Duodenal mucosa (tissue), 2 donors: ENCODE data around the gene HHAT.

Source experiments
- H3K27ac ChIP-seq: one replicate; pipeline ENCODE4 v1.7.0; 2013; ENCODE audit warnings: low read depth, low read length
- H3K27me3 ChIP-seq, 2 donors: one replicate each; pipeline ENCODE4 v1.7.0; 2013; ENCODE audit warnings: low read length in 2 of 2, control low read depth in 1 of 2; ENCODE audit not compliant: insufficient read depth in 2 of 2, control insufficient read depth in 1 of 2
- H3K36me3 ChIP-seq, 2 donors: one replicate each; pipeline ENCODE4 v1.7.0; 2013; ENCODE audit warnings: low read length in 2 of 2, control low read depth in 1 of 2; ENCODE audit not compliant: insufficient read depth in 2 of 2, control insufficient read depth in 1 of 2
- H3K4me1 ChIP-seq, 2 donors: one replicate each; pipeline ENCODE4 v1.7.0; 2013; ENCODE audit warnings: low read length in 2 of 2, control low read depth in 1 of 2; ENCODE audit not compliant: insufficient read depth in 2 of 2, control insufficient read depth in 1 of 2
- H3K4me3 ChIP-seq, 2 donors: one replicate each; pipeline ENCODE4 v1.7.0; 2013; ENCODE audit warnings: low read length in 2 of 2, low read depth in 1 of 2
- H3K9ac ChIP-seq, 2 donors: one replicate each; pipeline ENCODE4 v1.7.0; 2013; ENCODE audit warnings: low read length in 2 of 2, low read depth in 1 of 2
- H3K9me3 ChIP-seq, 2 donors: one replicate each; pipeline ENCODE4 v1.7.0; 2013; ENCODE audit warnings: low read length in 2 of 2, control low read depth in 1 of 2; ENCODE audit not compliant: control insufficient read depth in 1 of 2

HHAT gene

DNA sequence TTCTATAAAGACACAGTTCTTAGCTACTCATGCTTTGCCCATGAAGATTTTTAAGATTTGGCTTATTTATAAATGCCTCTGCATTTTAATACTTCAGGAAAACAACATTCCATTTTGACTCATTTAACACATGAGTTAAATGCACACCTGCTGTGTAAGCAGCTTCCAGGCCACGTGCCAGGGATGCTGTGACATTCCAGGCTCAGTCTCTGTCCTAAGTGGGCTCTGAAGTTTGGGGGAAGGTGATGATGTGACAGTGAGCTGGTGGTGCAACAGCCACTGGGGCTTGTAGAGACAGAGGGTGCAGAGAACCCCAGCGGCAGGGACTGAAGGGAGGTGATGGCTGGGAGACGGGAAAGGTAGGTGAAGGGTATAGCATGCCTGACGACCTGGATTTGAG, 40.7 kb downstream of the HHAT start:
- Histone ChIP-seq H3K4me1 (peaks cover 0 to 6% of the 10 kb centered on the region in 2 donors), H3K9ac (no peak overlapping the region), H3K4me3 (no peak overlapping the region), H3K36me3 (no peaks in the 10 kb centered on the region), H3K27ac (no peak overlapping the region), H3K27me3 (no peaks in the 10 kb centered on the region), H3K9me3 (no peaks in the 10 kb centered on the region)

- no peaks in the 10 kb centered on the region for H3K27me3 ChIP-seq
- H3K4me3 ChIP-seq, result no peak overlapping the region
- no peak overlapping the region for H3K27ac ChIP-seq
- no peaks in the 10 kb centered on the region for H3K9me3 ChIP-seq
- H3K9ac ChIP-seq, result no peak overlapping the region
- H3K36me3 ChIP-seq, result no peaks in the 10 kb centered on the region
- H3K4me1 ChIP-seq, result peaks cover 0 to 6% of the 10 kb centered on the region in 2 donors
Observed at GRCh38 chr1:210371916-210372315, 43.2 kb downstream of the HHAT start.

DNA sequence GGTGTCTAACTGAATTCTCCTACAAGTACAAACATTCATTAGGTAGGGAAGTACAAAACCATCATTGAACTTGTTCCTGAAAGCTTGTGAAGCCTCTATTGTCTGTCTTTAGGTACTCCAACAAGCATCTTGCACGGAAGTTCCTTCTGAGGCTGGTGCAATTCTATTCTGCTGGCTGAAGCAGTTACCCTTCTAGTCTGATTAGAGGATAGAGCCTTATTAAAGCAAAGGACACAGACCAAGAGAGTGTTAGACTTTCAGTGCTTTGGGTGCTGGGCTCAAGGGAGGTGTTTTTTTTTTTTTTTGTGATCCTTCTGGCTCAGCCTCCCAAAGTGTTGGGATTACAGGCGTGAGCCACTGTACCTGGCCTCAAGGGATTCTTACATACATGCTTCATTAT, 43.8 kb downstream of the HHAT start:
- Histone ChIP-seq H3K36me3 (no peaks in the 10 kb centered on the region), H3K4me3 (no peak overlapping the region), H3K27ac (no peak overlapping the region), H3K4me1 (peaks cover 0 to 6% of the 10 kb centered on the region in 2 donors), H3K9me3 (no peaks in the 10 kb centered on the region), H3K9ac (no peak overlapping the region), H3K27me3 (no peaks in the 10 kb centered on the region)

DNA sequence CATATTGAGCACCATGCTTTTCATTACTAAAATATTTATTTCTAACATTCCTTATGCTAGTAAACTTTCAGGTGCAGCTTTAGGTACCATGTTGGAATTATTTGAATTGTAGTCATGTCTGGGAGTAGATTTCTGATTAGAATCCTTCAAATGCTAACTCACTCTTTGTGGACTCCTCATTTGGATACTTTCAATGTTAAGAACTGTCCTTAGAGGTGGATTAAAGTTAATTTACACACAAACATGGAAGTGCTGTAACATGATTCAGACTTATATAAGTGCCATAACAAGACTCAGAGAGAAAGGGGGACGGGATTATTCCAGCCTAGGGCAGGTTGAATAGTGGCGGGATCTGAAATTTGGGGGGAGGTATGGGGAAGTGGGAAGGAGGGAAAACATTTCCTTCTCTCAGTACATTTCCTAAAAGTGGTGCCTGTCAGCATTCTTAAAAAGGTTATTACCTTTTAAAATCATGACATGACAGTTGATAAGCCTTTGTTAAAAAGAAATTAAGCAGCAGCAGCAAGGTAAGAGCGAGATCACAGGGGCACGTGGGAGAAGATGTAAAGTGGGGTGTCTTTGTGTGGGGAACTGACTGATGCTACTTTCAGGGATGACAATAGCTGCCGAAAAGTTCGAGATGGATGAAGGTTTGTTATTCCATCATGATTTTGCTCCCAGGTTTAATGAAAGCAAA, 44.4 kb downstream of the HHAT start:
- no peaks in the 10 kb centered on the region for H3K27me3 ChIP-seq
- H3K9ac ChIP-seq, result no peak overlapping the region
- no peak overlapping the region for H3K4me3 ChIP-seq
- peaks cover 0 to 6% of the 10 kb centered on the region in 2 donors for H3K4me1 ChIP-seq
- H3K27ac ChIP-seq, result no peak overlapping the region
- H3K9me3 ChIP-seq, result no peaks in the 10 kb centered on the region
- no peaks in the 10 kb centered on the region for H3K36me3 ChIP-seq

DNA sequence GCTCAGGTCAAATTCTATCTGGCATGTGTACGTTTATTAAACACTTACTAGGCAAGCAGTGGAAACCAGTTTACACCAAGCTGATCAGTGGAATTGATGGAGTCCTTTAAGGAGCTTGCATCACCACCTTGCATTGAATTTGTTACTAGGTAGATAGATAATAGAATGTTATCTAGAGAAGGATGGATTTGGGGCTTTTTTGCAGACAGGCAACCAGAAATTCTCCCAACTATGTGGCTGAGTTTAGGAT, 44.9 kb downstream of the HHAT start:
- Histone ChIP-seq H3K27me3 (no peaks in the 10 kb centered on the region), H3K9me3 (no peaks in the 10 kb centered on the region), H3K4me1 (peaks cover 0 to 6% of the 10 kb centered on the region in 2 donors), H3K27ac (no peak overlapping the region), H3K36me3 (no peaks in the 10 kb centered on the region), H3K4me3 (no peak overlapping the region), H3K9ac (no peak overlapping the region)

GRCh38 chr1:210373878-210374599, 45.3 kb downstream of the HHAT start:
- no peaks in the 10 kb centered on the region for H3K36me3 ChIP-seq
- no peak overlapping the region for H3K27ac ChIP-seq
- peaks cover 0 to 6% of the 10 kb centered on the region in 2 donors for H3K4me1 ChIP-seq
- H3K27me3 ChIP-seq, result no peaks in the 10 kb centered on the region
- H3K9me3 ChIP-seq, result no peaks in the 10 kb centered on the region
- H3K4me3 ChIP-seq, result no peak overlapping the region
- no peak overlapping the region for H3K9ac ChIP-seq

- H3K27ac ChIP-seq, result no peak overlapping the region
- H3K4me1 ChIP-seq, result peaks cover 0 to 6% of the 10 kb centered on the region in 2 donors
- H3K27me3 ChIP-seq, result no peaks in the 10 kb centered on the region
Observed at GRCh38 chr1:210374600-210374953, 45.9 kb downstream of the HHAT start.

GRCh38 chr1:210376836-210377372, 48.2 kb downstream of the HHAT start:
- Histone ChIP-seq H3K9me3 (no peaks in the 10 kb centered on the region), H3K27ac (no peak overlapping the region), H3K4me1 (peaks cover 0 to 6% of the 10 kb centered on the region in 2 donors)

More at GRCh38 chr1:210374600-210374953, 45.9 kb downstream of the HHAT start:
- no peak overlapping the region for H3K9ac ChIP-seq
- H3K9me3 ChIP-seq, result no peaks in the 10 kb centered on the region
- H3K36me3 ChIP-seq, result no peaks in the 10 kb centered on the region
- no peak overlapping the region for H3K4me3 ChIP-seq

DNA sequence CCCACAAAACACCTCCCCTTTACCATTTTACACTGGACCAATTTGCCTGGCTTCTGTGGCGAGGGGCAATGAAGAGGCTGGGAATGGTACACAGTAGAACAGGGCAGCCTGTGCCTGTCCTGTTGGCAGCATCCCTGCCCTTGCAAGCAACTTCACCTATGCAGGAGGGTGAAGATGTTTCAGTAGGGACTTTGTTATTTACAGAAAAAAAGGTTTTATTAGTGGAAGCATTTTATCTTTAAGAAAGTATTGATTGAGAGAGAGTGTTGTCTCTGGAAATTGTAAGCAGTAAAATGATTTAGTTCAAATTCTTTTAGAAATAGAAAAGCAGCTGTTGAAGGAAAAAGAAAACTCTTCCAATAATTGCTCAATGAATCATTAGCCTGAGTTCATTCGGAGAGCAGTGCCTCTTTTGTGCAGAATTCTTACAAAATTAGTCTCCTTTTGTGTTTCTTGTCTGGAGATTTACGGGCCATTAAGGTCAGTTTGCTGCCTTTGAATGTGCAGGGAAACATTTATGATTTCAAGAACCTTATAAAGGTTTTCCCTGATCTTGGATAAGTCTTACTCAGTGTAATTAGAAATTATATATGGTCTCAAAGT, 49.1 kb downstream of the HHAT start:
- H3K27ac ChIP-seq, result no peak overlapping the region

More at GRCh38 chr1:210376836-210377372, 48.2 kb downstream of the HHAT start:
- Histone ChIP-seq H3K27me3 (no peaks in the 10 kb centered on the region), H3K4me3 (no peak overlapping the region), H3K9ac (no peak overlapping the region), H3K36me3 (no peaks in the 10 kb centered on the region)

GRCh38 chr1:210378736-210379135, 50.0 kb downstream of the HHAT start:
- Histone ChIP-seq H3K27ac (no peak overlapping the region), H3K9me3 (no peaks in the 10 kb centered on the region), H3K9ac (no peak overlapping the region), H3K4me1 (peaks cover 0 to under 1% of the 10 kb centered on the region in 2 donors), H3K4me3 (no peak overlapping the region), H3K36me3 (no peaks in the 10 kb centered on the region), H3K27me3 (no peaks in the 10 kb centered on the region)

More for the DNA sequence above, 49.1 kb downstream of the HHAT start:
- H3K27me3 ChIP-seq, result no peaks in the 10 kb centered on the region
- H3K4me1 ChIP-seq, result peaks cover 0 to 6% of the 10 kb centered on the region in 2 donors
- H3K9ac ChIP-seq, result no peak overlapping the region
- H3K4me3 ChIP-seq, result no peak overlapping the region
- H3K36me3 ChIP-seq, result no peaks in the 10 kb centered on the region
- H3K9me3 ChIP-seq, result no peaks in the 10 kb centered on the region
